Left lobe of liver (tissue), 2 donors: ENCODE measurements around the gene AFF4. TPM values are rescaled to one million over a fixed set of nuclear protein-coding genes. Genes with fewer than 3 reads are reported as not detected.

Experiments used
- ATAC-seq: fragments of 200-7000 bp; cut with Tn5 transposase; one replicate; pipeline ENCODE4 v1.9.1; 2020; ENCODE audit warnings: mild to moderate bottlenecking, moderate library complexity
- DNase-seq: peaks from one replicate; pipeline ENCODE4 v3.0.0-alpha.2; 2020; ENCODE audit warnings: low spot score
- total RNA-seq: library from RNA; stranded (reverse); gene quantifications from one replicate; pipeline ENCODE4 v1.2.1, GENCODE V29; 2021
- donor health status: DM: no; HTN: no; CAD: no; lungs with moderate emphysema.
- donor health status: DM: no; HTN: yes; CAD: no.

AFF4 gene
- total RNA-seq, 1 donor from 2014 or later: 17.4 TPM

- ATAC-seq: no peak
Measured at GRCh38 chr5:132890817-132891216, 72.6 kb downstream of the AFF4 start.

GRCh38 chr5:132889501-132889900, 73.9 kb downstream of the AFF4 start:
- DNase-seq (no peak), ATAC-seq (no peak)

More at GRCh38 chr5:132890817-132891216, 72.6 kb downstream of the AFF4 start:
- no peak for DNase-seq

GRCh38 chr5:132887283-132887682, 76.2 kb downstream of the AFF4 start:
- ATAC-seq (peak; percentile 22), DNase-seq (no peak)

GRCh38 chr5:132886064-132886823, 77.2 kb downstream of the AFF4 start:
- ATAC-seq (peak; percentile 38), DNase-seq (no peak)

GRCh38 chr5:132884548-132884947, 78.9 kb downstream of the AFF4 start:
- no peak for DNase-seq
- ATAC-seq: no peak

- DNase-seq (no peak), ATAC-seq (peak; percentile 80)
Measured at GRCh38 chr5:132883261-132883834, 80.1 kb downstream of the AFF4 start.

GRCh38 chr5:132877938-132878337, 85.5 kb downstream of the AFF4 start:
- ATAC-seq: peak; percentile 27
- DNase-seq: no peak

GRCh38 chr5:132877466-132877865, 86.0 kb downstream of the AFF4 start:
- ATAC-seq: no peak
- DNase-seq: no peak

- ATAC-seq: peak; percentile 14
- no peak for DNase-seq
Measured at GRCh38 chr5:132876020-132876759, 87.2 kb downstream of the AFF4 start.

- DNase-seq: no peak
- peak; percentile 12 for ATAC-seq
Measured at GRCh38 chr5:132873930-132874271, 89.5 kb downstream of the AFF4 start.

- peak; percentile 69 for ATAC-seq
Measured at GRCh38 chr5:132873119-132873929, 90.1 kb downstream of the AFF4 start, which contains the start of gene LEAP2. Gene LEAP2, plus strand, starts transcription at chr5:132873668. Its CDS starts 27 bp downstream, at chr5:132873695.

GRCh38 chr5:132872788-132873118, 90.7 kb downstream of the AFF4 start:
- DNase-seq (peak; percentile 67), ATAC-seq (no peak)

More at GRCh38 chr5:132873119-132873929, 90.1 kb downstream of the AFF4 start, which contains the start of gene LEAP2:
- peak; percentile 89 for DNase-seq

- DNase-seq (no peak), ATAC-seq (peak; percentile 1)
Measured at GRCh38 chr5:132871459-132872284, 91.8 kb downstream of the AFF4 start.

- ATAC-seq: peak; percentile 5
Measured at GRCh38 chr5:132870801-132871200, 92.6 kb downstream of the AFF4 start.

GRCh38 chr5:132868754-132869153, 94.7 kb downstream of the AFF4 start:
- DNase-seq (no peak), ATAC-seq (no peak)

More at GRCh38 chr5:132870801-132871200, 92.6 kb downstream of the AFF4 start:
- no peak for DNase-seq

- DNase-seq: no peak
- peak; percentile 2 for ATAC-seq
Measured at GRCh38 chr5:132867046-132867451, 96.4 kb downstream of the AFF4 start.

- ATAC-seq: peak; percentile 94
- peak; percentile 98 for DNase-seq
Measured at GRCh38 chr5:132866342-132867045, 96.9 kb downstream of the AFF4 start, which contains the start of the genes GDF9 and UQCRQ. Gene GDF9, minus strand, starts transcription at chr5:132866469. Its CDS starts 1,936 bp downstream, at chr5:132864533. Gene UQCRQ, plus strand, starts transcription at chr5:132866642. Its CDS starts 240 bp downstream, at chr5:132866882.

GRCh38 chr5:132865668-132866341, 97.6 kb downstream of the AFF4 start:
- ATAC-seq: no peak
- DNase-seq: no peak

GRCh38 chr5:132860742-132861141, 102.7 kb downstream of the AFF4 start:
- DNase-seq: no peak

More at GRCh38 chr5:132860742-132861141, 102.7 kb downstream of the AFF4 start:
- ATAC-seq: no peak
